T-helper 2 cell (primary cell): ENCODE measurements around the gene MST1R.
"Not testable (repeated sequence)": the region's sequence is repeated elsewhere in the genome, so short reads cannot be mapped to it uniquely, and the experiment has no call there.

Source experiments
- DNase-seq, 5 experiments: peaks; one replicate each; pipeline versions ENCODE4 v3.0.0 to v3.0.0-alpha.2; 2012 to 2022
- total RNA-seq, 2 donors: gene quantifications; one replicate each; lab custom pipeline; 2026; lab: John Stamatoyannopoulos, UW

The MST1R gene
- total RNA-seq: 1.2 to 1.3 reads per million in 2 donors

GRCh38 chr3:49903451-49904424, at the start of gene MST1R:
TSS of gene MST1R (minus strand) at chr3:49903873. CDS start at chr3:49903609, 264 bp downstream.
- peak; percentile 66 to 90 (median 73) for DNase-seq

- no peak for DNase-seq
Observed at GRCh38 chr3:49952924-49953323, 49.3 kb upstream of the MST1R start.

GRCh38 chr3:49942651-49943050, 39.0 kb upstream of the MST1R start:
- DNase-seq: no peak

GRCh38 chr3:49940667-49941249, 37.1 kb upstream of the MST1R start:
- no peak for DNase-seq

GRCh38 chr3:49939858-49940666, 36.4 kb upstream of the MST1R start, which contains the start of gene RBM6:
TSS of gene RBM6 (plus strand) at chr3:49940150. CDS start at chr3:49962642, 22,492 bp downstream.
- DNase-seq: peak; percentile 86 to 100 (median 91)

GRCh38 chr3:49937090-49937489, 33.4 kb upstream of the MST1R start:
- DNase-seq: no peak

- not testable (repeated sequence) for DNase-seq
Observed at GRCh38 chr3:49932281-49932680, 28.6 kb upstream of the MST1R start.

- no peak for DNase-seq
Observed at GRCh38 chr3:49930922-49931321, 27.2 kb upstream of the MST1R start.

- no peak for DNase-seq
Observed at GRCh38 chr3:49930168-49930690, 26.6 kb upstream of the MST1R start.

GRCh38 chr3:49929291-49930167, 25.9 kb upstream of the MST1R start, which contains the start of gene MON1A:
TSS of gene MON1A (minus strand) at chr3:49929811. CDS start at chr3:49913346, 16,465 bp downstream.
- DNase-seq: peak; percentile 67 to 85 (median 75)

- no peak for DNase-seq
Observed at GRCh38 chr3:49928481-49929017, 24.9 kb upstream of the MST1R start.

GRCh38 chr3:49927798-49928197, 24.1 kb upstream of the MST1R start:
- DNase-seq: no peak

GRCh38 chr3:49926117-49926728, 22.6 kb upstream of the MST1R start:
- no peak for DNase-seq

- no peak for DNase-seq
Observed at GRCh38 chr3:49925485-49925884, 21.8 kb upstream of the MST1R start.

- DNase-seq: no peak
Observed at GRCh38 chr3:49924683-49925082, 21.0 kb upstream of the MST1R start.

GRCh38 chr3:49917806-49918590, 14.3 kb upstream of the MST1R start:
- not testable (repeated sequence) for DNase-seq

GRCh38 chr3:49916686-49917085, 13.0 kb upstream of the MST1R start:
- no peak for DNase-seq

- no peak for DNase-seq
Observed at GRCh38 chr3:49914906-49915305, 11.2 kb upstream of the MST1R start.

GRCh38 chr3:49912881-49913281, 9.2 kb upstream of the MST1R start:
- no peak for DNase-seq

GRCh38 chr3:49911611-49912010, 7.9 kb upstream of the MST1R start:
- no peak for DNase-seq
